Heart left ventricle (tissue), 13 donors: ENCODE results near the gene TSKU.

Experiments
- POLR2A ChIP-seq, 2 donors: fragments of 450-650 bp; IDR thresholded peaks; one replicate each; pipeline ENCODE4 v1.6.1; 2017; ENCODE audit warnings: antibody characterized with exemption in 2 of 2, mild to moderate bottlenecking in 2 of 2, moderate library complexity in 2 of 2
- TF ChIP-seq, protein P1 (sequence below), 12 donors: fragments of 200-600 bp; sonication (generic) in 4 of 12; IDR thresholded peaks; one replicate each; pipeline versions ENCODE4 v1.5.0 to v1.8.0; 2018 to 2022; ENCODE audit warnings: antibody characterized with exemption in 12 of 12, mild to moderate bottlenecking in 5 of 12
- donor health status: ischemic (EF 13 %, LVEDD 7.1; RV severe dilation, severe dysfunction).
- donor health status: DM: no; HTN: yes; CAD: no.
- donor health status: DM: no; HTN: no; CAD: no.
- donor health status: ischemic (EF 25% LVEDD 6.9; RV normal size, moderate dysfunction).
- donor health status: ischemic (EF 25% LVEDD 5.7; RV mildly dilated, moderate dysfunction).
- donor health status: ischemic (EF 35%, LVEDD 5.7; RV mildly dilated, moderate dysfunction).
- donor health status: nonischemic (EF 11% LVEDD 7.7; RV severe dilation, severe dysfunction).
- donor health status: DM: yes; HTN: yes; CAD: no.
- donor health status: PGD.
- donor health status: ischemic (EF 29% LVEDD 5.4; RV normal size, mild dysfunction).
- donor health status: nonischemic (EF 23%, LVEDD 6.1; RV moderate dilation, normal function).

DNA sequence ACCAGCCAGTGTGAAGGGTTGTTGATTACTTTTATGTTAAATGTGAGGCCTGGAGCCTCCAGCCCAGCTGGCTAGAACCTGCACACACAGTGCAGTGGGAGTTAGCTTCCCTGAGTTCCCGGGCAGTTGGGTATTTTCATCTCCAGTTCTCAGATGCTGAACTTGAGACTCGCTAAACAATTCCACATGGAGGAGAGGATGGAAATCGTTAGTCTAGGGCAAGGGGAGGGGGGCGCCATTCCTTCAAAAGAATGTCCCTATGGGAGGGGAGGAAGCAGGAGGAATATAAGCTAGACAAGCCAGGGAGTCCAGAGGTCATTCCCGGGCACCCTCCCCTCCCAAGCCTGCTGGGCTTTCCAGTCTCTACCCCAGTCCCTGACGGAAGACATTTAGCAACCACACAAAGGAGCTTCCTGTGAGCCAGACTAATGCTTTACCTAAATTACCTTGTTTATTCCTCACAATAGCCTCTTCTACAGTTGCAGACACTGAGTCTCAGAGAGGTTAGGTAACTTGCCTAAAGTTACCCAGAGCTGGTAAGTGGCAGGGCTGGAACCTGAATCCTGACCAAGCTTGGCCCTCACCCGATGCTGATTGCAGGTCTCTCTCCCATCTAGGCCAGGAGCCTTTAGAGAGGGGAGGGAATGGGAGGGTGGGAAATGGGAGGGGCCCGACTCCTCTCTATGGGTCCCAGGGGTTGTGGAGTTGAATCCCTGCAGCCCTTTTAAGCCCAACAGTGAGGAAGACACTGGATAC is 1.9 kb upstream of the TSKU start:
- TF ChIP-seq, protein P1, sequence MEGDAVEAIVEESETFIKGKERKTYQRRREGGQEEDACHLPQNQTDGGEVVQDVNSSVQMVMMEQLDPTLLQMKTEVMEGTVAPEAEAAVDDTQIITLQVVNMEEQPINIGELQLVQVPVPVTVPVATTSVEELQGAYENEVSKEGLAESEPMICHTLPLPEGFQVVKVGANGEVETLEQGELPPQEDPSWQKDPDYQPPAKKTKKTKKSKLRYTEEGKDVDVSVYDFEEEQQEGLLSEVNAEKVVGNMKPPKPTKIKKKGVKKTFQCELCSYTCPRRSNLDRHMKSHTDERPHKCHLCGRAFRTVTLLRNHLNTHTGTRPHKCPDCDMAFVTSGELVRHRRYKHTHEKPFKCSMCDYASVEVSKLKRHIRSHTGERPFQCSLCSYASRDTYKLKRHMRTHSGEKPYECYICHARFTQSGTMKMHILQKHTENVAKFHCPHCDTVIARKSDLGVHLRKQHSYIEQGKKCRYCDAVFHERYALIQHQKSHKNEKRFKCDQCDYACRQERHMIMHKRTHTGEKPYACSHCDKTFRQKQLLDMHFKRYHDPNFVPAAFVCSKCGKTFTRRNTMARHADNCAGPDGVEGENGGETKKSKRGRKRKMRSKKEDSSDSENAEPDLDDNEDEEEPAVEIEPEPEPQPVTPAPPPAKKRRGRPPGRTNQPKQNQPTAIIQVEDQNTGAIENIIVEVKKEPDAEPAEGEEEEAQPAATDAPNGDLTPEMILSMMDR (IDR thresholded peaks at IDR 0.05): no peak
- TF ChIP-seq POLR2A (IDR thresholded peaks at IDR 0.05): no peak
